Measurements from ENCODE around the gene ARHGAP25. TPM values are rescaled to one million over a fixed set of nuclear protein-coding genes. Genes with fewer than 3 reads are reported as not detected.

Gene ARHGAP25
- total and polyA plus RNA-seq, 4 donors = 3.5 to 7.0 (median 5.3) TPM

DNA sequence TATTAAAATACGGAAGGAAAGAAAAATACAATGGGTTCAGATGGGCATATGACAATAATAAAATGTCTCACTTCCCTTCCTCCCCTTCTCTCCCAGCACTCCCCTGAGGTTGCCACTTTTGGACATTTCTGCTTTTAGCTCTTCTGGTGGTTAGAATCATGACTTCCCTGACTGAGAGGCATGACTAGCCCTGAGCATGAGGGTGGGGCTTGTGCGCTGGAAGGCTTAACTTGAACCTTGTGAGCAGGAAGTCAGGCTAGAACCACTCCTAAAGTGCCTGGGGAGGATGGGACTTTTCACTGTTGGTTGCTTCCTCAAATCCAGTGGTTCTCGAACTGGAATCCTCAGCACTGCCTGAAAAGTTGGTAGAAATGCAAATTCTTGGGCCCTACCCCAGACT, 19.7 kb upstream of the ARHGAP25 start:
- no peaks in the 10 kb centered on the region for H3K36me3 ChIP-seq (ENCODE audit: control insufficient read depth in 4 of 4, insufficient read depth in 3 of 4, low read depth in 1 of 4, low read length in 3 of 4)
- H3K9me3 ChIP-seq (ENCODE audit: control insufficient read depth in 4 of 4, low read length in 3 of 4) = no peaks in the 10 kb centered on the region
- no peak overlapping the region for H3K9ac ChIP-seq (ENCODE audit: low read depth in 1 of 2, low read length in 2 of 2)
- 65% methylated on average over 3 of the region's 3 CpGs for WGBS
- TF ChIP-seq CTCF (IDR thresholded peaks at IDR 0.05; ENCODE audit: low read depth, low read length, missing input control) = no peak
- TF ChIP-seq JUND (IDR thresholded peaks at IDR 0.05) = no peak
- TF ChIP-seq HNF4A (conservative IDR thresholded peaks at IDR 0.05) = no peak
- no peak for TF ChIP-seq ATF3 (IDR thresholded peaks at IDR 0.05)
- no peak for TF ChIP-seq GABPA (IDR thresholded peaks at IDR 0.05 in 1 of 2, conservative IDR thresholded peaks at IDR 0.05 in 1 of 2)
- TF ChIP-seq, protein P1, sequence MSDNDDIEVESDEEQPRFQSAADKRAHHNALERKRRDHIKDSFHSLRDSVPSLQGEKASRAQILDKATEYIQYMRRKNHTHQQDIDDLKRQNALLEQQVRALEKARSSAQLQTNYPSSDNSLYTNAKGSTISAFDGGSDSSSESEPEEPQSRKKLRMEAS (IDR thresholded peaks at IDR 0.05) = no peak
- no peak for TF ChIP-seq FOXA2 (IDR thresholded peaks at IDR 0.05)
- TF ChIP-seq RXRA (IDR thresholded peaks at IDR 0.05) = peak in 1 of 2 donors; percentile 6
- H3K4me1 ChIP-seq (ENCODE audit: control insufficient read depth in 4 of 4, insufficient read depth in 4 of 4, low read length in 3 of 4) = peaks cover 0 to 3% (median under 1%) of the 10 kb centered on the region in 4 donors
- peaks cover 0 to 4% (median 0%) of the 10 kb centered on the region in 4 donors for H3K27me3 ChIP-seq (ENCODE audit: control insufficient read depth in 4 of 4, insufficient read depth in 4 of 4, low read length in 3 of 4)
- H3K27ac ChIP-seq (ENCODE audit: low read depth in 1 of 2, low read length in 2 of 2) = no peak overlapping the region
- no peak for DNase-seq (ENCODE audit: low spot score)
- H3K4me3 ChIP-seq (ENCODE audit: low read depth in 1 of 3, low read length in 3 of 3) = no peak overlapping the region

DNA sequence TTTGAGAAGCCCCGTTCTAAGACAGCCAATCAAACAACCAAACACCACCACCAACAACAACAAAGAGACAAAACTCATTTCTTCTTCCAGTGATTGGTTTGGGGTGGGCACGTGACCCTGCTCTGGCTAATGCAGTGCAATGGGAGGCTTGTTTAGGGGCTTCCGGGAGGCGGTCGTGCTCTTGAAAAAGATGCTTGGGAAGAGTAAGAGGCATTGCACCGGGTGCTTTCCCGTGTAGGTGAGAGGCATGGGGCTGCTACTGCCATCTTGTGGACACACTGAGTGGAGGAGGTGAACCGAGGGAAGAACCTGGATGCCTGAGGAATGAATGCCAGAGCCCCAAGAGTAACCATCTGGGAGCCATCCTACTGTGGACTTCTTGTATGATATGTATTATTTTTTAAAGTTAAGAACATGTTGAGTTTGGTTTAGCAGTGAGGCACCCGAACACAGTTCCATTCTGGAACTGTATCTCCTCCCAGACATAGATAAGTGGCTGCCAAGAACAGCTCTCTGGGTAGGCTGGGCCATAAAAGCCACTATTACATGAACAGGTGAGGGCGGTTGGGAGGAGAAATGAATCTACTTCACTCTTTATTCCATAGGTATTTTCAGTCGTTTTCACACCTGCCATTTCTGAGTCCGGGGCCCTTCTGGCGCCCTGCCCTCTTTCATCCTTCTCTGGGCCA, 19.1 kb upstream of the ARHGAP25 start:
- Histone ChIP-seq H3K4me1 (ENCODE audit: control insufficient read depth in 4 of 4, insufficient read depth in 4 of 4, low read length in 3 of 4) (peaks cover 0 to 3% (median under 1%) of the 10 kb centered on the region in 4 donors), H3K27me3 (ENCODE audit: control insufficient read depth in 4 of 4, insufficient read depth in 4 of 4, low read length in 3 of 4) (peaks cover 0 to 4% (median 0%) of the 10 kb centered on the region in 4 donors), H3K27ac (ENCODE audit: low read depth in 1 of 2, low read length in 2 of 2) (no peak overlapping the region), H3K36me3 (ENCODE audit: control insufficient read depth in 4 of 4, insufficient read depth in 3 of 4, low read depth in 1 of 4, low read length in 3 of 4) (no peaks in the 10 kb centered on the region), H3K4me3 (ENCODE audit: low read depth in 1 of 3, low read length in 3 of 3) (no peak overlapping the region), H3K9me3 (ENCODE audit: control insufficient read depth in 4 of 4, low read length in 3 of 4) (no peaks in the 10 kb centered on the region), H3K9ac (ENCODE audit: low read depth in 1 of 2, low read length in 2 of 2) (no peak overlapping the region)
- peak; percentile 62 for DNase-seq (ENCODE audit: low spot score)
- WGBS = 44% methylated on average over 13 of the region's 13 CpGs
- TF ChIP-seq SP1 (IDR thresholded peaks at IDR 0.05) (no peak), RAD21 (IDR thresholded peaks at IDR 0.05) (peak; percentile 78 to 88), CTCF (IDR thresholded peaks at IDR 0.05; ENCODE audit: low read depth, low read length, missing input control) (peak; percentile 72), NR2F2 (IDR thresholded peaks at IDR 0.05) (no peak)
